Caco-2 (cell line): Measurements from ENCODE around the gene CRNN. TPM values are rescaled to one million over a fixed set of nuclear protein-coding genes. Genes with fewer than 3 reads are reported as not detected.

Experiments used
- BruUV-seq: library from RNA; stranded (reverse); fragments of 400-500 nt; replicated peaks from 2 replicates; lab custom pipeline; 2021; lab: Mats Ljungman, UMichigan
- CTCF ChIA-PET: fragments of 300-600 bp; sonication (Branson Sonifier 250); formaldehyde crosslinking; loops from one replicate; lab custom pipeline; 2022; ENCODE audit warnings: antibody characterized with exemption; lab: Charles Lee
- POLR2A ChIA-PET: fragments of 300-600 bp; sonication (Branson Sonifier 250); formaldehyde crosslinking; loops from one replicate; lab custom pipeline; 2022; ENCODE audit warnings: antibody characterized with exemption; lab: Charles Lee
- DNase-seq, 2 experiments: peaks; one replicate each; pipeline versions ENCODE4 v3.0.0 to v3.0.0-alpha.2; 2020 to 2022
- H3K27me3 ChIP-seq: replicated peaks from 2 replicates; pipeline ENCODE4 v1.6.0; 2011; ENCODE audit warnings: low read length; ENCODE audit not compliant: control insufficient read depth, insufficient read depth
- H3K36me3 ChIP-seq: 2 replicates; pipeline ENCODE4 v1.5.1; 2011; ENCODE audit warnings: low read length; ENCODE audit not compliant: control insufficient read depth, insufficient read depth
- H3K4me1 ChIP-seq: fragments of 250-450 bp; sonication (Bioruptor Pico); 2 replicates; pipeline ENCODE4 v1.5.1; 2020; ENCODE audit warnings: mild to moderate bottlenecking
- H3K4me3 ChIP-seq: 2 replicates; pipeline ENCODE4 v1.5.1; 2011; ENCODE audit warnings: low read depth, mild to moderate bottlenecking, control low read depth, low read length
- H3K9me3 ChIP-seq: fragments of 250-450 bp; sonication (Bioruptor Pico); 2 replicates; pipeline ENCODE4 v1.5.1; 2020; ENCODE audit warnings: mild to moderate bottlenecking, moderate library complexity
- H3K27ac Mint-ChIP-seq: one replicate; pipeline ENCODE4 v1.8.0; 2022; ENCODE audit warnings: mixed read lengths; ENCODE audit not compliant: unreplicated experiment
- H3K27me3 Mint-ChIP-seq: one replicate; pipeline ENCODE4 v1.8.0; 2022; ENCODE audit warnings: mixed read lengths; ENCODE audit not compliant: insufficient read depth, unreplicated experiment
- H3K36me3 Mint-ChIP-seq: one replicate; pipeline ENCODE4 v1.8.0; 2022; ENCODE audit warnings: mild to moderate bottlenecking, mixed read lengths; ENCODE audit not compliant: insufficient read depth, unreplicated experiment
- H3K4me1 Mint-ChIP-seq: one replicate; pipeline ENCODE4 v1.8.0; 2022; ENCODE audit warnings: low read depth, mixed read lengths; ENCODE audit not compliant: unreplicated experiment
- H3K4me3 Mint-ChIP-seq: one replicate; pipeline ENCODE4 v1.8.0; 2022; ENCODE audit warnings: mild to moderate bottlenecking, moderate library complexity, mixed read lengths; ENCODE audit not compliant: unreplicated experiment
- H3K9me3 Mint-ChIP-seq: one replicate; pipeline ENCODE4 v1.8.0; 2022; ENCODE audit warnings: mixed read lengths; ENCODE audit not compliant: unreplicated experiment
- CTCF ChIP-seq, 2 experiments: fragments of 200-600 bp in 1 of 2; IDR thresholded peaks; 1 replicate in 1 of 2; 2 replicates in 1 of 2; pipeline versions ENCODE4 v1.5.1 to v1.8.0; 2011 to 2022; ENCODE audit warnings: antibody characterized with exemption in 1 of 2, control low read depth in 1 of 2, inconsistent platforms in 1 of 2, low read depth in 1 of 2, low read length in 1 of 2, mild to moderate bottlenecking in 1 of 2, moderate library complexity in 1 of 2; ENCODE audit not compliant: insufficient read depth in 1 of 2, severe bottlenecking in 1 of 2, unreplicated experiment in 1 of 2
- intact Hi-C: fragments of 100-400 bp; cut with micrococcal nuclease; formaldehyde crosslinking; loops from one replicate; pipeline ENCODE4 v1.10.0; 2022; ENCODE audit not compliant: unreplicated experiment
- total RNA-seq: library from RNA; stranded (reverse); gene quantifications from 2 replicates; pipeline ENCODE4 v1.2.3, GENCODE V29; 2022

The CRNN gene
- total RNA-seq, 1 experiment from 2014 or later: not detected

GRCh38 chr1:152394151-152394550 lies 19.9 kb downstream of the CRNN start:
- CTCF ChIA-PET: interaction anchor here (0.6 kb wide), 1 partner anchor 64 kb away, joined by 3 read pairs; no protein-coding TSS in a partner anchor
- H3K4me1 ChIP-seq: no peaks in the 10 kb centered on the region
- TF ChIP-seq CTCF (IDR thresholded peaks at IDR 0.05; ENCODE audit: insufficient read depth in 1 of 2, low read depth in 1 of 2, low read length in 1 of 2, severe bottlenecking in 1 of 2, unreplicated experiment in 1 of 2): no peak
- no peak for DNase-seq
- no TSS peak for BruUV-seq
- no peaks in the 10 kb centered on the region for H3K36me3 ChIP-seq
- Mint-ChIP-seq H3K27ac (no peak overlapping the region), H3K9me3 (no peaks in the 10 kb centered on the region), H3K36me3 (no peaks in the 10 kb centered on the region), H3K27me3 (peaks cover 27% of the 10 kb centered on the region), H3K4me1 (no peaks in the 10 kb centered on the region), H3K4me3 (no peak overlapping the region)
- no peaks in the 10 kb centered on the region; the same call in 1 of the 2 replicates for H3K9me3 ChIP-seq
- no peaks in the 10 kb centered on the region for H3K27me3 ChIP-seq
- no peak overlapping the region for H3K4me3 ChIP-seq
- POLR2A ChIA-PET: no interaction called here
- intact Hi-C loops: loop anchor here (10.0 kb wide), 1 partner anchor 141 kb away; no protein-coding TSS in a partner anchor

- Histone ChIP-seq H3K9me3 (no peaks in the 10 kb centered on the region; the same call in 1 of the 2 replicates), H3K4me1 (no peaks in the 10 kb centered on the region), H3K36me3 (no peaks in the 10 kb centered on the region), H3K27me3 (no peaks in the 10 kb centered on the region), H3K4me3 (no peak overlapping the region)
- Mint-ChIP-seq H3K36me3 (no peaks in the 10 kb centered on the region), H3K27ac (no peak overlapping the region), H3K4me3 (no peak overlapping the region), H3K4me1 (no peaks in the 10 kb centered on the region), H3K9me3 (no peaks in the 10 kb centered on the region), H3K27me3 (peaks cover 29% of the 10 kb centered on the region)
- intact Hi-C loops: loop anchor here (10.0 kb wide), 1 partner anchor 142 kb away; no protein-coding TSS in a partner anchor
- BruUV-seq: no TSS peak
- no peak for TF ChIP-seq CTCF (IDR thresholded peaks at IDR 0.05; ENCODE audit: insufficient read depth in 1 of 2, low read depth in 1 of 2, low read length in 1 of 2, severe bottlenecking in 1 of 2, unreplicated experiment in 1 of 2)
- no peak for DNase-seq
- ChIA-PET CTCF (no interaction called here), POLR2A (no interaction called here)
Measured at GRCh38 chr1:152392909-152393308, 21.2 kb downstream of the CRNN start.

DNA sequence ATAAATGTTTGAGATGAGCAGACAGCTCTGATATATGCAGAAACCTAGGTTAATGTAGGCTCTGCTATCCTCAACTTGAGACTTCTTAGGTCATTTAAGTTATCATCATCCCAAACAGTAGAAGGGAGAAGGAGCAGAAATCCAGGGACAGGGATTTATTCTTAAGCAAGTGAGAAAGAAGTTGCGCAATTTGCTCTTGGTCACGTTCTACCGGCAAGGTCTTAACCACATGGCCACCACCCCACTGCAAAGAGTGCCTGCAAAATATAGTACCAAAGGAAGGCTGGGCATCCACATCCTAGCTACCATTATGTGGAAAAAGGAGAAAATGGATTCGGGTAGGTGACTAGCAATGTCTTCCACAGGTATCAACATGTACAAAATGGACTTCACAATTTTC lies 25.2 kb downstream of the CRNN start:
- Mint-ChIP-seq H3K27me3 (peaks cover 29% of the 10 kb centered on the region), H3K4me1 (no peaks in the 10 kb centered on the region), H3K4me3 (no peak overlapping the region), H3K9me3 (no peaks in the 10 kb centered on the region), H3K36me3 (no peaks in the 10 kb centered on the region), H3K27ac (no peak overlapping the region)
- intact Hi-C loops: no loop called here
- H3K9me3 ChIP-seq: no peaks in the 10 kb centered on the region
- H3K27me3 ChIP-seq: no peaks in the 10 kb centered on the region
- no TSS peak for BruUV-seq
- no peaks in the 10 kb centered on the region for H3K4me1 ChIP-seq
- no peaks in the 10 kb centered on the region for H3K36me3 ChIP-seq
- POLR2A ChIA-PET: no interaction called here
- CTCF ChIA-PET: no interaction called here
- DNase-seq: no peak
- TF ChIP-seq CTCF (IDR thresholded peaks at IDR 0.05; ENCODE audit: insufficient read depth in 1 of 2, low read depth in 1 of 2, low read length in 1 of 2, severe bottlenecking in 1 of 2, unreplicated experiment in 1 of 2): no peak
- no peak overlapping the region for H3K4me3 ChIP-seq
